ENCODE measurements around the gene EMC10. TPM values are rescaled to one million over a fixed set of nuclear protein-coding genes. Genes with fewer than 3 reads are reported as not detected.
"Not testable (repeated sequence)": the region's sequence is repeated elsewhere in the genome, so short reads cannot be mapped to it uniquely, and the experiment has no call there.

EMC10 gene
- total and polyA plus RNA-seq, 10 of the 15 experiments (the other 5 are each of a cell fraction or from before 2014, with no cell fraction given), result 2.5 to 77.3 (median 20.3) TPM

- Histone ChIP-seq H3K4me2 (ENCODE audit: control insufficient read depth, insufficient read depth) (no peak overlapping the region), H3K27me3 (replicated peaks in 1 of 2; ENCODE audit: control insufficient read depth in 2 of 2, insufficient read depth in 2 of 2, low read length in 1 of 2) (no peaks in the 10 kb centered on the region), H3K9ac (ENCODE audit: control insufficient read depth, insufficient read depth, low read length) (no peak overlapping the region), H3K4me1 (ENCODE audit: control insufficient read depth, insufficient read depth, low read length) (no peaks in the 10 kb centered on the region), H4K20me1 (ENCODE audit: control insufficient read depth, insufficient read depth) (no peaks in the 10 kb centered on the region), H3K79me2 (ENCODE audit: control insufficient read depth, insufficient read depth, low read length) (no peaks in the 10 kb centered on the region), H3K36me3 (ENCODE audit: control insufficient read depth in 2 of 2, insufficient read depth in 2 of 2, low read length in 1 of 2) (no peaks in the 10 kb centered on the region), H3K4me3 (no peak overlapping the region), H3K27ac (ENCODE audit: control insufficient read depth, insufficient read depth) (no peak overlapping the region), H3K9me3 (replicated peaks; ENCODE audit: control insufficient read depth, insufficient read depth, low read length) (no peaks in the 10 kb centered on the region), H2AFZ (ENCODE audit: control insufficient read depth, low read depth, low read length) (no peak overlapping the region)
- intact Hi-C loops (cut with micrococcal nuclease; ENCODE audit: unreplicated experiment), result no loop called here
- DNase-seq (ENCODE audit: low read depth, low spot score) (no peak), ATAC-seq (no peak), FAIRE-seq (no peak)
- CTCF ChIA-PET, result no interaction called here
- in situ Hi-C loops (cut with MboI), result no loop called here
- 41% methylated on average over 6 of the region's 6 CpGs for WGBS (ENCODE audit: insufficient coverage, insufficient replicate concordance, low lambda C conversion rate, missing lambda C conversion rate)
- POLR2A ChIA-PET, result no interaction called here
- no TSS peak for BruUV-seq (replicated peaks)
- TF ChIP-seq WRNIP1 (IDR thresholded peaks at IDR 0.05; ENCODE audit: borderline replicate concordance, low read depth, low read length), result no peak
- TF ChIP-seq HDAC2 (IDR thresholded peaks at IDR 0.05), result no peak
- RAD21 ChIA-PET (ENCODE audit: unreplicated experiment), result no interaction called here
- SMC1A ChIA-PET (ENCODE audit: uncharacterized antibody, unreplicated experiment), result no interaction called here
These were observed 7.5 kb upstream of the EMC10 start for GRCh38 chr19:50468818-50469217.

DNA sequence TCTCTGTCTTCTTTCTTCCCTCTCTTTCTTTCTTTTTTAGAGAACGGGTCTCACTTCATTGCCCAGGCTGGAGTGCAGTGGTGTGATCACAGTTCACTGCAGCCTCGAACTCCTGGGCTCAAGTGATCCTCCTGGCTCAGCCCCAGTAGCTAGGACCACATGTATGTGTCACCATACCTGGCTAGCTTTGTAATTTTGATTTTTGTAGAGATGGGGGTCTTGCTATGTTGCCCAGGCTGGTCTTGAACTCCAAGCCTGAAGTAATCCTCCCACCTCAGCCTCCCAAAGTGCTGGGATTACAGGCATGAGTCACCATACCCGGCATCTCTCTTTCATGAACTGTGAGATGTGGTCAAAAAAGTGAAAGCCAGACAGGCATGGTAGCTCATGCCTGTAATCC, 3.0 kb upstream of the EMC10 start:
- DNase-seq (ENCODE audit: low read depth, low spot score); H3K4me3 ChIP-seq; H3K4me2 ChIP-seq (ENCODE audit: control insufficient read depth, insufficient read depth); intact Hi-C loops (cut with micrococcal nuclease; ENCODE audit: unreplicated experiment); SMC1A ChIA-PET (ENCODE audit: uncharacterized antibody, unreplicated experiment); in situ Hi-C loops (cut with MboI); H3K27me3 ChIP-seq (replicated peaks in 1 of 2; ENCODE audit: control insufficient read depth in 2 of 2, insufficient read depth in 2 of 2, low read length in 1 of 2); H3K27ac ChIP-seq (ENCODE audit: control insufficient read depth, insufficient read depth); H3K4me1 ChIP-seq (ENCODE audit: control insufficient read depth, insufficient read depth, low read length); ATAC-seq; H3K36me3 ChIP-seq (ENCODE audit: control insufficient read depth in 2 of 2, insufficient read depth in 2 of 2, low read length in 1 of 2); FAIRE-seq; H3K9ac ChIP-seq (ENCODE audit: control insufficient read depth, insufficient read depth, low read length); BruUV-seq (replicated peaks); H3K9me3 ChIP-seq (replicated peaks; ENCODE audit: control insufficient read depth, insufficient read depth, low read length); H4K20me1 ChIP-seq (ENCODE audit: control insufficient read depth, insufficient read depth); POLR2A ChIA-PET; H2AFZ ChIP-seq (ENCODE audit: control insufficient read depth, low read depth, low read length): not testable (repeated sequence)
- peaks cover 16% of the 10 kb centered on the region for H3K79me2 ChIP-seq (ENCODE audit: control insufficient read depth, insufficient read depth, low read length)
- ChIA-PET CTCF (interaction anchor here (1.1 kb wide), 1 partner anchor 105 kb away, joined by 5 read pairs; no protein-coding TSS in a partner anchor), RAD21 (ENCODE audit: unreplicated experiment) (interaction anchor here (0.9 to 1.5 kb wide), 2 partner anchors 13 to 115 kb away, joined by 3 to 6 read pairs; no protein-coding TSS in a partner anchor)
- WGBS (ENCODE audit: insufficient coverage, insufficient replicate concordance, low lambda C conversion rate, missing lambda C conversion rate), result 35% methylated on average over 3 of the region's 3 CpGs
